HEK293T (cell line): Measurements from ENCODE around the gene DIABLO.

Experiments
- ARNT ChIP-seq: fragments of 450-650 bp; IDR thresholded peaks from 2 replicates; pipeline ENCODE4 v1.6.1; 2017; ENCODE audit warnings: mild to moderate bottlenecking
- CTBP1 ChIP-seq: fragments of 450-650 bp; IDR thresholded peaks from 2 replicates; pipeline ENCODE4 v1.6.1; 2016; ENCODE audit warnings: borderline replicate concordance
- ELF4 ChIP-seq: fragments of 450-650 bp; IDR thresholded peaks from 2 replicates; pipeline ENCODE4 v1.6.1; 2017; ENCODE audit warnings: antibody characterized with exemption
- FOXA1 ChIP-seq: fragments of 450-650 bp; IDR thresholded peaks from 2 replicates; pipeline ENCODE4 v1.6.1; 2016; ENCODE audit warnings: mild to moderate bottlenecking
- HDGF ChIP-seq: fragments of 450-650 bp; IDR thresholded peaks from 2 replicates; pipeline ENCODE4 v1.6.1; 2017; ENCODE audit warnings: antibody characterized with exemption, borderline replicate concordance
- L3MBTL2 ChIP-seq: fragments of 450-650 bp; conservative IDR thresholded peaks from 2 replicates; pipeline ENCODE4 v1.6.1; 2016; ENCODE audit warnings: mild to moderate bottlenecking
- LEF1 ChIP-seq: fragments of 450-650 bp; IDR thresholded peaks from 2 replicates; pipeline ENCODE4 v1.6.1; 2017; ENCODE audit warnings: mild to moderate bottlenecking, borderline replicate concordance
- SP1 ChIP-seq: fragments of 450-650 bp; IDR thresholded peaks from 2 replicates; pipeline ENCODE4 v1.6.1; 2017
- SUZ12 ChIP-seq: fragments of 450-650 bp; IDR thresholded peaks from 2 replicates; pipeline ENCODE4 v1.6.1; 2016; ENCODE audit warnings: mild to moderate bottlenecking
- TARDBP ChIP-seq: fragments of 450-650 bp; IDR thresholded peaks from 2 replicates; pipeline ENCODE4 v1.6.1; 2016

DNA sequence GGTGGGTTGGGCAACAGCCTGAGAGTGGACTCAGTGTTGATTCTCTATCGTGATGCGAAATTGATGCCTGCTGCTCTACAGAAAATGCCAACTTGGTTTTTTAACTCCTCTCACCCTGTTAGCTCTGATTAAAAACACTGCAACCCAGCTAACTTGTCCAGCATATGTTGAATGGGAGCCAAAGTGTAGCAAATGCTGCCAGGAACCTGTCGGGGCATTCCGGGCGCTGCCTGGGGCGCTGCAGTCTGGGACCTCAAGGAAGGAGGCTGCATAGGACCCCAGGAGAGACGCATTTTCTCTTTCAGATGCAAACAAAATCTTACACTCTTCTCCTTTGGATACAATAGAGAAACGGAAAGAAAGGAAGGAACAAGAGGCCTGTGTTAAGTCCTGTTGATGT, 18.5 kb downstream of the DIABLO start:
- TF ChIP-seq FOXA1 (no peak), L3MBTL2 (no peak), SUZ12 (no peak), SP1 (no peak), HDGF (no peak), ELF4 (no peak), ARNT (no peak), LEF1 (no peak), TARDBP (no peak), CTBP1 (no peak)
